ENCODE results near the gene PLAAT4.

DNA sequence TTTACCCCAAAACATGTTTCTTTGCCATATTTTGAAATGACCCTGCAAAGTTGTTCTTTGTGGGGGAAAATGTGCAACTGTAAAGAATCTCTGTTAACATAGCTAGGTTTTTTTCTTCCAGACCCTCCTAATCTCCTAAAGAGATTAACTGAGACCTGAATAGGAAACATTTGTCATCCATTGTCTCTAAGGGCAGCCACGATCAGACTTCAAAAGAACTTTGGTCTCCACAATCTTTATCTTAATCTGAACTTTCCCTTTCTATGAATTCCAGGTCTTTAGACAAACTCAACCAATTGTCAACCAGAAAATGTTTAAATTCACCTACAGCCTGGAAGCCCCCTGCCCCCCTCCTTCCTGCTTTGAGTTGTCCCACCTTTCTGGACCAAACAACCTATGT lies 35.4 kb upstream of the PLAAT4 start:
- TF ChIP-seq, protein P1, sequence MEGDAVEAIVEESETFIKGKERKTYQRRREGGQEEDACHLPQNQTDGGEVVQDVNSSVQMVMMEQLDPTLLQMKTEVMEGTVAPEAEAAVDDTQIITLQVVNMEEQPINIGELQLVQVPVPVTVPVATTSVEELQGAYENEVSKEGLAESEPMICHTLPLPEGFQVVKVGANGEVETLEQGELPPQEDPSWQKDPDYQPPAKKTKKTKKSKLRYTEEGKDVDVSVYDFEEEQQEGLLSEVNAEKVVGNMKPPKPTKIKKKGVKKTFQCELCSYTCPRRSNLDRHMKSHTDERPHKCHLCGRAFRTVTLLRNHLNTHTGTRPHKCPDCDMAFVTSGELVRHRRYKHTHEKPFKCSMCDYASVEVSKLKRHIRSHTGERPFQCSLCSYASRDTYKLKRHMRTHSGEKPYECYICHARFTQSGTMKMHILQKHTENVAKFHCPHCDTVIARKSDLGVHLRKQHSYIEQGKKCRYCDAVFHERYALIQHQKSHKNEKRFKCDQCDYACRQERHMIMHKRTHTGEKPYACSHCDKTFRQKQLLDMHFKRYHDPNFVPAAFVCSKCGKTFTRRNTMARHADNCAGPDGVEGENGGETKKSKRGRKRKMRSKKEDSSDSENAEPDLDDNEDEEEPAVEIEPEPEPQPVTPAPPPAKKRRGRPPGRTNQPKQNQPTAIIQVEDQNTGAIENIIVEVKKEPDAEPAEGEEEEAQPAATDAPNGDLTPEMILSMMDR (IDR thresholded peaks at IDR 0.05; ENCODE audit: poor library complexity) = no peak
- no peak for TF ChIP-seq EZH2 (IDR thresholded peaks at IDR 0.05; ENCODE audit: borderline replicate concordance)

Measured in hepatocyte (in vitro differentiated cells).